Vagina (tissue), 2 donors: Measurements from ENCODE around the gene VMO1. TPM values are rescaled to one million over a fixed set of nuclear protein-coding genes. Genes with fewer than 3 reads are reported as not detected.

ENCODE experiments used
- DNase-seq, 2 donors: peaks; one replicate each; pipeline ENCODE4 v3.0.0-alpha.2; 2017; ENCODE audit errors: extremely low spot score in 2 of 2
- H3K27ac ChIP-seq: fragments of 200-600 bp; sonication (generic); one replicate; pipeline ENCODE4 v1.5.1; 2019
- H3K27me3 ChIP-seq: fragments of 200-600 bp; sonication (generic); one replicate; pipeline ENCODE4 v1.5.1; 2019
- H3K36me3 ChIP-seq, 2 donors: fragments of 200-600 bp; sonication (generic); one replicate each; pipeline ENCODE4 v1.5.1; 2017 to 2019
- H3K4me1 ChIP-seq: fragments of 200-600 bp; sonication (generic); one replicate; pipeline ENCODE4 v1.5.1; 2019
- H3K4me3 ChIP-seq, 2 donors: fragments of 200-600 bp; sonication (generic); 1 replicate in 1 of 2; 2 replicates in 1 of 2; pipeline ENCODE4 v1.5.1; 2016 to 2019
- H3K9me3 ChIP-seq: fragments of 200-600 bp; sonication (generic); one replicate; pipeline ENCODE4 v1.5.1; 2019
- CTCF ChIP-seq, 3 experiments: fragments of 450-650 bp in 2 of 3; fragments of 200-600 bp in 1 of 3; sonication (generic) in 1 of 3; IDR thresholded peaks; one replicate each; pipeline ENCODE4 v1.5.1; 2017 to 2019; ENCODE audit warnings: antibody characterized with exemption in 3 of 3, mild to moderate bottlenecking in 2 of 3, moderate library complexity in 2 of 3
- POLR2A ChIP-seq, 2 donors: fragments of 450-650 bp; IDR thresholded peaks; one replicate each; pipeline ENCODE4 v1.6.1; 2017; ENCODE audit warnings: antibody characterized with exemption in 2 of 2, mild to moderate bottlenecking in 2 of 2, moderate library complexity in 2 of 2
- POLR2AphosphoS5 ChIP-seq, 2 donors: sonication (generic); formaldehyde crosslinking; IDR thresholded peaks; one replicate each; pipeline ENCODE4 v1.9.0; 2017; ENCODE audit warnings: antibody characterized with exemption in 2 of 2, mild to moderate bottlenecking in 2 of 2, low read depth in 1 of 2; ENCODE audit not compliant: insufficient read depth in 1 of 2
- intact Hi-C: fragments of 100-400 bp; cut with DNase I; formaldehyde crosslinking; loops from one replicate; pipeline ENCODE4 v1.15.1; 2023
- total RNA-seq: library from RNA; depleted of rRNA; stranded (reverse); fragments of >200 nt; gene quantifications from one replicate; pipeline ENCODE4 v1.2.3, GENCODE V29; 2016

The VMO1 gene
- total RNA-seq, 1 donor from 2014 or later = 12.5 TPM

GRCh38 chr17:4786516-4786915, 352 bp upstream of the VMO1 start:
- Histone ChIP-seq H3K4me1 (peaks cover 48% of the 10 kb centered on the region), H3K27me3 (no peaks in the 10 kb centered on the region), H3K9me3 (no peaks in the 10 kb centered on the region), H3K27ac (peak overlapping the region; percentile 17), H3K36me3 (no peaks in the 10 kb centered on the region), H3K4me3 (peak overlapping the region; percentile 30 to 46)
- intact Hi-C loops = loop anchor here (5.0 to 10.0 kb wide), 3 partner anchors 52 to 106 kb away; partner anchors contain the start of genes ARRB2, CXCL16, MED11 and ZMYND15
- DNase-seq = no peak
- TF ChIP-seq POLR2AphosphoS5 (IDR thresholded peaks at IDR 0.05; ENCODE audit: insufficient read depth in 1 of 2, low read depth in 1 of 2) = no peak
- TF ChIP-seq CTCF (IDR thresholded peaks at IDR 0.05) = no peak
- no peak for TF ChIP-seq POLR2A (IDR thresholded peaks at IDR 0.05)

- Histone ChIP-seq H3K27ac (no peak overlapping the region), H3K4me3 (peak overlapping the region; percentile 30 to 46), H3K4me1 (peaks cover 48% of the 10 kb centered on the region), H3K27me3 (no peaks in the 10 kb centered on the region), H3K9me3 (no peaks in the 10 kb centered on the region), H3K36me3 (no peaks in the 10 kb centered on the region)
- TF ChIP-seq POLR2AphosphoS5 (IDR thresholded peaks at IDR 0.05; ENCODE audit: insufficient read depth in 1 of 2, low read depth in 1 of 2) = no peak
- no peak for TF ChIP-seq POLR2A (IDR thresholded peaks at IDR 0.05)
- TF ChIP-seq CTCF (IDR thresholded peaks at IDR 0.05) = no peak
- intact Hi-C loops = loop anchor here (5.0 to 10.0 kb wide), 3 partner anchors 51 to 107 kb away; partner anchors contain the start of genes ARRB2, CXCL16, MED11 and ZMYND15
- no peak for DNase-seq
Measured at GRCh38 chr17:4785311-4786105, 656 bp downstream of the VMO1 start.

- peaks cover 30% of the 10 kb centered on the region for H3K4me1 ChIP-seq
- intact Hi-C loops = loop anchor here (10.0 kb wide), 1 partner anchor 48 kb away; the partner anchor contains the start of genes CXCL16, MED11 and ZMYND15
- no peak overlapping the region for H3K4me3 ChIP-seq
- H3K27ac ChIP-seq = no peak overlapping the region
- no peaks in the 10 kb centered on the region for H3K36me3 ChIP-seq
- no peaks in the 10 kb centered on the region for H3K9me3 ChIP-seq
- DNase-seq = no peak
- TF ChIP-seq POLR2A (IDR thresholded peaks at IDR 0.05) = no peak
- TF ChIP-seq CTCF (IDR thresholded peaks at IDR 0.05) = no peak
- TF ChIP-seq POLR2AphosphoS5 (IDR thresholded peaks at IDR 0.05; ENCODE audit: insufficient read depth in 1 of 2, low read depth in 1 of 2) = no peak
- no peaks in the 10 kb centered on the region for H3K27me3 ChIP-seq
Measured at GRCh38 chr17:4782652-4783051, 3.5 kb downstream of the VMO1 start.

GRCh38 chr17:4780325-4780955, 5.7 kb downstream of the VMO1 start:
- Histone ChIP-seq H3K4me3 (no peak overlapping the region), H3K27ac (no peak overlapping the region), H3K27me3 (no peaks in the 10 kb centered on the region), H3K9me3 (no peaks in the 10 kb centered on the region), H3K36me3 (no peaks in the 10 kb centered on the region), H3K4me1 (peaks cover 8% of the 10 kb centered on the region)
- DNase-seq = no peak
- no peak for TF ChIP-seq POLR2AphosphoS5 (IDR thresholded peaks at IDR 0.05; ENCODE audit: insufficient read depth in 1 of 2, low read depth in 1 of 2)
- intact Hi-C loops = loop anchor here (10.0 kb wide), 1 partner anchor 46 kb away; the partner anchor contains the start of genes CXCL16, MED11 and ZMYND15

GRCh38 chr17:4777969-4778760, 8.0 kb downstream of the VMO1 start:
- intact Hi-C loops = no loop called here

More at GRCh38 chr17:4777969-4778760, 8.0 kb downstream of the VMO1 start:
- no peak for TF ChIP-seq POLR2AphosphoS5 (IDR thresholded peaks at IDR 0.05; ENCODE audit: insufficient read depth in 1 of 2, low read depth in 1 of 2)
- no peak for TF ChIP-seq CTCF (IDR thresholded peaks at IDR 0.05)
- TF ChIP-seq POLR2A (IDR thresholded peaks at IDR 0.05) = no peak
- Histone ChIP-seq H3K36me3 (no peaks in the 10 kb centered on the region), H3K27me3 (no peaks in the 10 kb centered on the region), H3K9me3 (no peaks in the 10 kb centered on the region), H3K27ac (no peak overlapping the region), H3K4me1 (no peaks in the 10 kb centered on the region), H3K4me3 (no peak overlapping the region)
- DNase-seq = no peak
